Panc1 (cell line): Measurements from ENCODE around the gene ADGRL3.

Source experiments
- CTCF ChIP-seq: fragments of 450-650 bp; IDR thresholded peaks from 2 replicates; pipeline ENCODE4 v1.5.1; 2017; ENCODE audit warnings: mild to moderate bottlenecking
- SIN3A ChIP-seq: IDR thresholded peaks from 2 replicates; pipeline ENCODE4 v1.6.1; 2012; ENCODE audit warnings: low read depth, mild to moderate bottlenecking, low read length, moderate library complexity, borderline replicate concordance; ENCODE audit not compliant: insufficient read depth

GRCh38 chr4:61528595-61528994 is 328.5 kb downstream of the ADGRL3 start:
- TF ChIP-seq CTCF = no peak
- TF ChIP-seq SIN3A = no peak
